DOHH2 (cell line): ENCODE results near the gene SNX30.

Experiments
- EZH2phosphoT487 ChIP-seq: fragments of 200-600 bp; sonication (generic); IDR thresholded peaks from 2 replicates; pipeline ENCODE4 v1.6.1; 2017; ENCODE audit warnings: borderline replicate concordance, mild to moderate bottlenecking, antibody characterized with exemption, low read length, moderate library complexity, mixed read lengths
- TF ChIP-seq, protein P1 (sequence below): fragments of 200-600 bp; sonication (generic); IDR thresholded peaks from one replicate; pipeline ENCODE4 v1.5.1; 2014; ENCODE audit warnings: antibody characterized with exemption, mild to moderate bottlenecking, low read depth, low read length; ENCODE audit not compliant: poor library complexity, severe bottlenecking

DNA sequence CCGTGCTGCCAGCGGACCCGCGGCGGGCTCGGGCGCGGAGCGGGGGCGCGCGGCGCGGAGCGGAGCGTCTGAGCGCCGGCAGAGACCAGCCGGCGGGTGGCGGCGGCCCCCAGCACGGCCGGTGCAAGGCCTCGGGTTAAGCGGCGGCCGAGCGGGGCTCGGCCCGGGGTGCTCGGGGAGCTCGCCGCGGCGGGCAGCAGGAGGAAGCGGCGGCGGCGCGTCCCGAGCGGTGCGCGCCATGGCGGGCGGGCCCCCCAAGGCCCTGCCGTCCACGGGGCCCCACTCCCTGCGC, 150 bp downstream of the SNX30 start:
- TF ChIP-seq, protein P1, sequence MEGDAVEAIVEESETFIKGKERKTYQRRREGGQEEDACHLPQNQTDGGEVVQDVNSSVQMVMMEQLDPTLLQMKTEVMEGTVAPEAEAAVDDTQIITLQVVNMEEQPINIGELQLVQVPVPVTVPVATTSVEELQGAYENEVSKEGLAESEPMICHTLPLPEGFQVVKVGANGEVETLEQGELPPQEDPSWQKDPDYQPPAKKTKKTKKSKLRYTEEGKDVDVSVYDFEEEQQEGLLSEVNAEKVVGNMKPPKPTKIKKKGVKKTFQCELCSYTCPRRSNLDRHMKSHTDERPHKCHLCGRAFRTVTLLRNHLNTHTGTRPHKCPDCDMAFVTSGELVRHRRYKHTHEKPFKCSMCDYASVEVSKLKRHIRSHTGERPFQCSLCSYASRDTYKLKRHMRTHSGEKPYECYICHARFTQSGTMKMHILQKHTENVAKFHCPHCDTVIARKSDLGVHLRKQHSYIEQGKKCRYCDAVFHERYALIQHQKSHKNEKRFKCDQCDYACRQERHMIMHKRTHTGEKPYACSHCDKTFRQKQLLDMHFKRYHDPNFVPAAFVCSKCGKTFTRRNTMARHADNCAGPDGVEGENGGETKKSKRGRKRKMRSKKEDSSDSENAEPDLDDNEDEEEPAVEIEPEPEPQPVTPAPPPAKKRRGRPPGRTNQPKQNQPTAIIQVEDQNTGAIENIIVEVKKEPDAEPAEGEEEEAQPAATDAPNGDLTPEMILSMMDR: no peak
- no peak for TF ChIP-seq EZH2phosphoT487
